ENCODE measurements around the gene APOC4. TPM values are rescaled to one million over a fixed set of nuclear protein-coding genes. Genes with fewer than 3 reads are reported as not detected.

APOC4 gene
- total and polyA plus RNA-seq, 9 donors: not detected

- no peak for DNase-seq
Observed at GRCh38 chr19:44992336-44993163, 50.5 kb downstream of the APOC4 start.

GRCh38 chr19:44993526-44993925 lies 51.5 kb downstream of the APOC4 start:
- Histone ChIP-seq H3K27ac (ENCODE audit: low read length) (no peak overlapping the region), H3K27me3 (ENCODE audit: control insufficient read depth, insufficient read depth, low read length) (no peaks in the 10 kb centered on the region), H3K4me3 (ENCODE audit: low read length) (no peak overlapping the region), H3K36me3 (ENCODE audit: control insufficient read depth, insufficient read depth, low read length) (peaks cover 56% of the 10 kb centered on the region), H3K4me1 (ENCODE audit: control insufficient read depth, insufficient read depth, low read length) (peaks cover 2% of the 10 kb centered on the region), H3K9me3 (replicated peaks; ENCODE audit: control insufficient read depth, low read depth, low read length) (no peaks in the 10 kb centered on the region)
- DNase-seq: no peak
- 87% methylated on average over 5 of the region's 6 CpGs for WGBS (ENCODE audit: insufficient coverage)

More at GRCh38 chr19:44992336-44993163, 50.5 kb downstream of the APOC4 start:
- 89% methylated on average over 41 of the region's 44 CpGs for WGBS (ENCODE audit: insufficient coverage)
- Histone ChIP-seq H3K9me3 (replicated peaks; ENCODE audit: control insufficient read depth, low read depth, low read length) (no peaks in the 10 kb centered on the region), H3K4me3 (ENCODE audit: low read length) (no peak overlapping the region), H3K27me3 (ENCODE audit: control insufficient read depth, insufficient read depth, low read length) (no peaks in the 10 kb centered on the region), H3K36me3 (ENCODE audit: control insufficient read depth, insufficient read depth, low read length) (peaks cover 65% of the 10 kb centered on the region), H3K27ac (ENCODE audit: low read length) (no peak overlapping the region), H3K4me1 (ENCODE audit: control insufficient read depth, insufficient read depth, low read length) (peaks cover 2% of the 10 kb centered on the region)

- Histone ChIP-seq H3K4me3 (ENCODE audit: low read length) (no peak overlapping the region), H3K4me1 (ENCODE audit: control insufficient read depth, insufficient read depth, low read length) (peaks cover 2% of the 10 kb centered on the region), H3K9me3 (replicated peaks; ENCODE audit: control insufficient read depth, low read depth, low read length) (no peaks in the 10 kb centered on the region), H3K36me3 (ENCODE audit: control insufficient read depth, insufficient read depth, low read length) (peaks cover 51% of the 10 kb centered on the region), H3K27ac (ENCODE audit: low read length) (no peak overlapping the region), H3K27me3 (ENCODE audit: control insufficient read depth, insufficient read depth, low read length) (no peaks in the 10 kb centered on the region)
- 91% methylated on average over 9 of the region's 12 CpGs for WGBS (ENCODE audit: insufficient coverage)
- no peak for DNase-seq
Observed at GRCh38 chr19:44993926-44994537, 52.0 kb downstream of the APOC4 start.

Other genes starting within 250 kb of the APOC4 start
- gene CEACAM16, start 243.1 kb upstream of the APOC4 start, total RNA-seq: 0.62 TPM
- under 1 TPM; 0.31 to 0.84 (median 0.53) TPM for gene CEACAM16, start 243.1 kb upstream of the APOC4 start, polyA plus RNA-seq (ENCODE audit: insufficient read depth in 1 of 8, insufficient read length in 8 of 8, low replicate concordance in 1 of 8)
- 2.7 TPM for gene BCL3, start 193.5 kb upstream of the APOC4 start, total RNA-seq
- 10 to 100 TPM; 10.8 to 19.2 (median 14.5) TPM for gene BCL3, start 193.5 kb upstream of the APOC4 start, polyA plus RNA-seq (ENCODE audit: insufficient read depth in 1 of 8, insufficient read length in 8 of 8, low replicate concordance in 1 of 8)
- not detected for gene CBLC, start 164.3 kb upstream of the APOC4 start, total RNA-seq
- gene CBLC, start 164.3 kb upstream of the APOC4 start, polyA plus RNA-seq (ENCODE audit: insufficient read depth in 1 of 8, insufficient read length in 8 of 8, low replicate concordance in 1 of 8): 1 to 10 TPM in 2 of 8 donors, under 1 TPM in 2, not detected in 4; 0.11 to 2.6 (median 1.1) TPM
- gene BCAM, start 133.1 kb upstream of the APOC4 start, total RNA-seq: 81.6 TPM
- gene BCAM, start 133.1 kb upstream of the APOC4 start, polyA plus RNA-seq (ENCODE audit: insufficient read depth in 1 of 8, insufficient read length in 8 of 8, low replicate concordance in 1 of 8): 100 to 1,000 TPM; 122 to 235 (median 205) TPM
- 38.4 TPM for gene NECTIN2, start 95.9 kb upstream of the APOC4 start, total RNA-seq
- 10 to 100 TPM; 48.7 to 61.8 (median 54.7) TPM for gene NECTIN2, start 95.9 kb upstream of the APOC4 start, polyA plus RNA-seq (ENCODE audit: insufficient read depth in 1 of 8, insufficient read length in 8 of 8, low replicate concordance in 1 of 8)
- gene TOMM40, start 51.0 kb upstream of the APOC4 start, total RNA-seq: 24.3 TPM
- 10 to 100 TPM; 35.9 to 41.8 (median 37.0) TPM for gene TOMM40, start 51.0 kb upstream of the APOC4 start, polyA plus RNA-seq (ENCODE audit: insufficient read depth in 1 of 8, insufficient read length in 8 of 8, low replicate concordance in 1 of 8)
- gene APOE, start 36.4 kb upstream of the APOC4 start, total RNA-seq: 56.7 TPM
- gene APOE, start 36.4 kb upstream of the APOC4 start, polyA plus RNA-seq (ENCODE audit: insufficient read depth in 1 of 8, insufficient read length in 8 of 8, low replicate concordance in 1 of 8): 10 to 100 TPM; 32.7 to 62.3 (median 43.9) TPM
- gene APOC1, start 27.6 kb upstream of the APOC4 start, total RNA-seq: 25.0 TPM
- 10 to 100 TPM; 13.5 to 25.2 (median 15.7) TPM for gene APOC1, start 27.6 kb upstream of the APOC4 start, polyA plus RNA-seq (ENCODE audit: insufficient read depth in 1 of 8, insufficient read length in 8 of 8, low replicate concordance in 1 of 8)
- gene APOC2, start 3.8 kb downstream of the APOC4 start, total RNA-seq: 0.44 TPM
- gene APOC2, start 3.8 kb downstream of the APOC4 start, polyA plus RNA-seq (ENCODE audit: insufficient read depth in 1 of 8, insufficient read length in 8 of 8, low replicate concordance in 1 of 8): 1 to 10 TPM in 3 of 8 donors, under 1 TPM in 2, not detected in 3; 0.33 to 8.8 (median 4.5) TPM
- gene CLPTM1, start 13.1 kb downstream of the APOC4 start, total RNA-seq: 18.7 TPM
- gene CLPTM1, start 13.1 kb downstream of the APOC4 start, polyA plus RNA-seq (ENCODE audit: insufficient read depth in 1 of 8, insufficient read length in 8 of 8, low replicate concordance in 1 of 8): 10 to 100 TPM; 45.7 to 64.6 (median 57.2) TPM
- 2.0 TPM for gene RELB, start 59.2 kb downstream of the APOC4 start, total RNA-seq
- 1 to 10 TPM; 3.8 to 6.0 (median 5.3) TPM for gene RELB, start 59.2 kb downstream of the APOC4 start, polyA plus RNA-seq (ENCODE audit: insufficient read depth in 1 of 8, insufficient read length in 8 of 8, low replicate concordance in 1 of 8)
- 22.8 TPM for gene CLASRP, start 96.8 kb downstream of the APOC4 start, total RNA-seq
- gene CLASRP, start 96.8 kb downstream of the APOC4 start, polyA plus RNA-seq (ENCODE audit: insufficient read depth in 1 of 8, insufficient read length in 8 of 8, low replicate concordance in 1 of 8): 10 to 100 TPM; 38.2 to 56.2 (median 45.6) TPM
- 0.13 TPM for gene ZNF296, start 134.2 kb downstream of the APOC4 start, total RNA-seq
- 1 to 10 TPM in 3 of 8 donors, under 1 TPM in 5; 0.29 to 1.5 (median 0.80) TPM for gene ZNF296, start 134.2 kb downstream of the APOC4 start, polyA plus RNA-seq (ENCODE audit: insufficient read depth in 1 of 8, insufficient read length in 8 of 8, low replicate concordance in 1 of 8)
- gene GEMIN7, start 137.0 kb downstream of the APOC4 start, total RNA-seq: 13.8 TPM
- 10 to 100 TPM; 19.9 to 25.3 (median 21.8) TPM for gene GEMIN7, start 137.0 kb downstream of the APOC4 start, polyA plus RNA-seq (ENCODE audit: insufficient read depth in 1 of 8, insufficient read length in 8 of 8, low replicate concordance in 1 of 8)
- 20.4 TPM for gene PPP1R37, start 150.9 kb downstream of the APOC4 start, total RNA-seq
- 10 to 100 TPM; 19.4 to 29.3 (median 24.7) TPM for gene PPP1R37, start 150.9 kb downstream of the APOC4 start, polyA plus RNA-seq (ENCODE audit: insufficient read depth in 1 of 8, insufficient read length in 8 of 8, low replicate concordance in 1 of 8)
- gene NKPD1, start 218.7 kb downstream of the APOC4 start, total RNA-seq: 0.13 TPM
- under 1 TPM; 0.12 to 0.38 (median 0.17) TPM for gene NKPD1, start 218.7 kb downstream of the APOC4 start, polyA plus RNA-seq (ENCODE audit: insufficient read depth in 1 of 8, insufficient read length in 8 of 8, low replicate concordance in 1 of 8)
- gene TRAPPC6A, start 236.0 kb downstream of the APOC4 start, total RNA-seq: 18.4 TPM
- 10 to 100 TPM; 18.4 to 31.6 (median 25.1) TPM for gene TRAPPC6A, start 236.0 kb downstream of the APOC4 start, polyA plus RNA-seq (ENCODE audit: insufficient read depth in 1 of 8, insufficient read length in 8 of 8, low replicate concordance in 1 of 8)
- gene BLOC1S3, start 236.5 kb downstream of the APOC4 start, total RNA-seq: 1.8 TPM
- gene BLOC1S3, start 236.5 kb downstream of the APOC4 start, polyA plus RNA-seq (ENCODE audit: insufficient read depth in 1 of 8, insufficient read length in 8 of 8, low replicate concordance in 1 of 8): 1 to 10 TPM; 5.2 to 8.4 (median 7.3) TPM

Measured in muscle of leg (tissue), 11 donors.